HG03432 (cell line): ENCODE data around the gene FGF9.

Source experiments
- ATAC-seq: cut with Tn5 transposase; IDR thresholded peaks from one replicate; pipeline ENCODE4 v1.9.1; 2021; ENCODE audit warnings: mild to moderate bottlenecking, moderate library complexity; ENCODE audit not compliant: unreplicated experiment

FGF9 gene

GRCh38 chr13:21703846-21704245, 33.0 kb downstream of the FGF9 start:
- no peak for ATAC-seq

- no peak for ATAC-seq
Observed at GRCh38 chr13:21707586-21707985, 36.7 kb downstream of the FGF9 start.

GRCh38 chr13:21709697-21710096, 38.8 kb downstream of the FGF9 start:
- no peak for ATAC-seq

- ATAC-seq, result no peak
Observed at GRCh38 chr13:21710163-21710562, 39.3 kb downstream of the FGF9 start.

- no peak for ATAC-seq
Observed at GRCh38 chr13:21717817-21718216, 46.9 kb downstream of the FGF9 start.

GRCh38 chr13:21719463-21719862, 48.6 kb downstream of the FGF9 start:
- no peak for ATAC-seq

- ATAC-seq, result no peak
Observed at GRCh38 chr13:21723807-21724505, 53.1 kb downstream of the FGF9 start.

GRCh38 chr13:21730186-21730880, 59.5 kb downstream of the FGF9 start:
- no peak for ATAC-seq

GRCh38 chr13:21733475-21734263, 62.8 kb downstream of the FGF9 start:
- ATAC-seq, result no peak

GRCh38 chr13:21734961-21735360, 64.1 kb downstream of the FGF9 start:
- ATAC-seq, result no peak

- no peak for ATAC-seq
Observed at GRCh38 chr13:21735701-21736401, 65.0 kb downstream of the FGF9 start.

- ATAC-seq, result no peak
Observed at GRCh38 chr13:21736926-21737325, 66.1 kb downstream of the FGF9 start.

- no peak for ATAC-seq
Observed at GRCh38 chr13:21738630-21739029, 67.8 kb downstream of the FGF9 start.

- no peak for ATAC-seq
Observed at GRCh38 chr13:21739771-21740170, 68.9 kb downstream of the FGF9 start.

- no peak for ATAC-seq
Observed at GRCh38 chr13:21741396-21741979, 70.6 kb downstream of the FGF9 start.

- ATAC-seq, result no peak
Observed at GRCh38 chr13:21742096-21742495, 71.2 kb downstream of the FGF9 start.

GRCh38 chr13:21744149-21744548, 73.3 kb downstream of the FGF9 start:
- ATAC-seq, result no peak

- ATAC-seq, result no peak
Observed at GRCh38 chr13:21745307-21745706, 74.4 kb downstream of the FGF9 start.

GRCh38 chr13:21747456-21747855, 76.6 kb downstream of the FGF9 start:
- ATAC-seq, result no peak

GRCh38 chr13:21748166-21748565, 77.3 kb downstream of the FGF9 start:
- ATAC-seq, result no peak

- no peak for ATAC-seq
Observed at GRCh38 chr13:21749410-21749809, 78.5 kb downstream of the FGF9 start.
